GM23338 (cell line): ENCODE data around the gene SMYD3. TPM values are rescaled to one million over a fixed set of nuclear protein-coding genes. Genes with fewer than 3 reads are reported as not detected.

Experiments used
- ATAC-seq: fragments of 200-7000 bp; cut with Tn5 transposase; 3 replicates; pipeline ENCODE4 v1.9.1; 2020
- DNase-seq: peaks from one replicate; pipeline ENCODE4 v3.0.0-alpha.2; 2015; ENCODE audit warnings: low spot score
- H2AFZ ChIP-seq: fragments of 200-600 bp; sonication (generic); 2 replicates; pipeline ENCODE4 v1.8.0; 2016; ENCODE audit warnings: antibody characterized with exemption, mild to moderate bottlenecking, moderate library complexity
- H3F3A ChIP-seq: fragments of 200-600 bp; sonication (generic); replicated peaks from 2 replicates; pipeline ENCODE4 v1.8.0; 2017; ENCODE audit warnings: antibody characterized with exemption, mixed run types, low read depth
- H3K27ac ChIP-seq: fragments of 200-600 bp; sonication (generic); 2 replicates; pipeline ENCODE4 v1.6.1; 2016; ENCODE audit warnings: low read depth
- H3K27me3 ChIP-seq: fragments of 200-600 bp; sonication (generic); 2 replicates; pipeline ENCODE4 v1.8.0; 2016; ENCODE audit warnings: mild to moderate bottlenecking, mixed run types, moderate library complexity; ENCODE audit not compliant: insufficient read depth
- H3K36me3 ChIP-seq: fragments of 200-600 bp; sonication (generic); 2 replicates; pipeline ENCODE4 v1.8.0; 2016; ENCODE audit warnings: mild to moderate bottlenecking; ENCODE audit not compliant: insufficient read depth
- H3K4me1 ChIP-seq: fragments of 200-600 bp; sonication (generic); 2 replicates; pipeline ENCODE4 v1.8.0; 2016; ENCODE audit warnings: mild to moderate bottlenecking, moderate library complexity; ENCODE audit not compliant: insufficient read depth
- H3K4me2 ChIP-seq: fragments of 200-600 bp; sonication (generic); 2 replicates; pipeline ENCODE4 v1.7.1; 2017; ENCODE audit warnings: mixed run types
- H3K4me3 ChIP-seq: fragments of 200-600 bp; sonication (generic); 2 replicates; pipeline ENCODE4 v1.6.1; 2016; ENCODE audit warnings: mixed run types
- H3K79me2 ChIP-seq: fragments of 200-600 bp; sonication (generic); replicated peaks from 2 replicates; pipeline ENCODE4 v1.8.0; 2017; ENCODE audit warnings: mild to moderate bottlenecking; ENCODE audit not compliant: insufficient read depth
- H3K9me2 ChIP-seq: fragments of 200-600 bp; sonication (generic); 2 replicates; pipeline ENCODE4 v1.8.0; 2017; ENCODE audit not compliant: insufficient read depth
- H4K20me1 ChIP-seq: fragments of 200-600 bp; sonication (generic); replicated peaks from 2 replicates; pipeline ENCODE4 v1.8.0; 2017; ENCODE audit warnings: mild to moderate bottlenecking; ENCODE audit not compliant: insufficient read depth
- H3K27ac Mint-ChIP-seq: 2 replicates; pipeline ENCODE4 v1.8.0; 2020; ENCODE audit warnings: inconsistent platforms, mild to moderate bottlenecking, moderate library complexity, mixed read lengths
- H3K27me3 Mint-ChIP-seq: 3 replicates; pipeline ENCODE4 v1.8.0; 2022; ENCODE audit warnings: low read depth, mild to moderate bottlenecking, moderate library complexity, mixed read lengths, inconsistent platforms; ENCODE audit not compliant: insufficient read depth, poor library complexity
- H3K36me3 Mint-ChIP-seq: 3 replicates; pipeline ENCODE4 v1.8.0; 2021; ENCODE audit warnings: low read depth, mild to moderate bottlenecking, inconsistent platforms, moderate library complexity, mixed read lengths
- H3K4me1 Mint-ChIP-seq: 3 replicates; pipeline ENCODE4 v1.8.0; 2020; ENCODE audit warnings: mild to moderate bottlenecking, inconsistent platforms, mixed read lengths
- H3K4me3 Mint-ChIP-seq: 3 replicates; pipeline ENCODE4 v1.8.0; 2021; ENCODE audit warnings: moderate library complexity, mild to moderate bottlenecking, inconsistent platforms, mixed read lengths
- H3K9me3 Mint-ChIP-seq: 3 replicates; pipeline ENCODE4 v1.8.0; 2020; ENCODE audit warnings: moderate library complexity, mild to moderate bottlenecking, inconsistent platforms, mixed read lengths
- CTCF ChIP-seq, 2 experiments: fragments of 200-600 bp in 1 of 2; sonication (generic) in 1 of 2; conservative IDR thresholded peaks; 2 replicates each; pipeline versions ENCODE4 v1.5.1 to v1.6.1; 2016 to 2017; ENCODE audit warnings: antibody characterized with exemption in 2 of 2, low read depth in 2 of 2, mild to moderate bottlenecking in 2 of 2, moderate library complexity in 1 of 2
- EZH2 ChIP-seq: fragments of 200-600 bp; sonication (generic); IDR thresholded peaks from one replicate; pipeline ENCODE4 v1.8.0; 2017; ENCODE audit warnings: antibody characterized with exemption, mild to moderate bottlenecking, low read depth; ENCODE audit not compliant: unreplicated experiment
- EZH2phosphoT487 ChIP-seq: fragments of 200-600 bp; sonication (generic); IDR thresholded peaks from one replicate; pipeline ENCODE4 v1.8.1; 2018; ENCODE audit warnings: antibody characterized with exemption; ENCODE audit not compliant: unreplicated experiment
- JUNB ChIP-seq: IDR thresholded peaks from one replicate; pipeline ENCODE4 v1.6.1; 2016; ENCODE audit warnings: antibody characterized with exemption; ENCODE audit not compliant: unreplicated experiment
- NANOG ChIP-seq: IDR thresholded peaks from 2 replicates; pipeline ENCODE4 v1.6.1; 2016; ENCODE audit warnings: antibody characterized with exemption, borderline replicate concordance
- STAT1 ChIP-seq: IDR thresholded peaks from one replicate; pipeline ENCODE4 v1.6.1; 2016; ENCODE audit warnings: antibody characterized with exemption; ENCODE audit not compliant: unreplicated experiment
- ZNF331 ChIP-seq: fragments of 250-450 bp; sonication (Bioruptor Pico); IDR thresholded peaks from 2 replicates; pipeline ENCODE4 v1.5.0; 2020; ENCODE audit warnings: low read depth, mild to moderate bottlenecking, moderate library complexity
- polyA plus RNA-seq: library from polyadenylated mRNA; unstranded; fragments of >200 nt; fragmentation: Nextera tagmentation; extraction: Ambion mirVana; gene quantifications from 2 replicates; pipeline ENCODE4 v1.2.1, GENCODE V29; 2016
- total RNA-seq: library from RNA; depleted of rRNA; stranded (reverse); fragments of >200 nt; shearing (Covaris generic); gene quantifications from 2 replicates; pipeline ENCODE4 v1.2.3, GENCODE V29; 2014
- TF ChIP-seq, protein P1 (sequence below): fragments of 250-450 bp; sonication (Bioruptor Pico); IDR thresholded peaks from 2 replicates; pipeline ENCODE4 v1.5.0; 2020; ENCODE audit warnings: mild to moderate bottlenecking, moderate library complexity
- TF ChIP-seq, protein P2 (sequence below): IDR thresholded peaks from one replicate; pipeline ENCODE4 v1.6.1; 2018; ENCODE audit warnings: antibody characterized with exemption; ENCODE audit not compliant: unreplicated experiment

Gene SMYD3
- total and polyA plus RNA-seq, 2 experiments from 2014 or later: 31.8 to 34.4 TPM

DNA sequence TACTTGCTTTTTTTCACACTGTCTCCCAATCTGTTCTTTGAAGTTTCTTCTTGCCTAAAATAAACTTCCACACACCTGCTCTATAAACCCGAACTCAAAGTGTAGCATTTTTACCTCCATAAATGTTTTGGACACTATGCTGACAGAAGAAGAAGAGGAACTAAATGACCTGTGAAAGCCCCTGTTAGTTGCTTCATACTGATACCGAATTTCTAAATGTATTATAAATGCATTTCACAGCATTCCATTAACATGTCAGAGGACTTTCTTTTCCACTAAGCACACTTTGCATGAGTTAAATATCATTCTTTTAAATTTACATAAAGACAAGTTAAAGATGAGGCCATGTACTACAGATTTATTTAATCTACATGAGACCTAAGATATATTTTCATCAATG lies 281.0 kb downstream of the SMYD3 start:
- no peaks in the 10 kb centered on the region for H3K79me2 ChIP-seq
- peaks cover under 1% of the 10 kb centered on the region; the same call in 1 of the 2 replicates for H3K36me3 ChIP-seq
- H3K4me1 ChIP-seq: 0 out of 2 replicates have a peak, but pooled peaks cover 3% of the 10 kb centered on the region
- no peaks in the 10 kb centered on the region for H3K27me3 Mint-ChIP-seq
- ATAC-seq (no peak), DNase-seq (no peak)
- H3K4me3 Mint-ChIP-seq: no peak overlapping the region
- H3K27ac ChIP-seq: no peak overlapping the region
- no peak overlapping the region for H3K4me2 ChIP-seq
- peaks cover 9% of the 10 kb centered on the region for H3K9me3 Mint-ChIP-seq
- H3K4me3 ChIP-seq: no peak overlapping the region
- H2AFZ ChIP-seq: no peak overlapping the region
- H3K27ac Mint-ChIP-seq: no peak overlapping the region
- TF ChIP-seq STAT1: no peak
- H3F3A ChIP-seq: no peaks in the 10 kb centered on the region
- no peaks in the 10 kb centered on the region for H3K27me3 ChIP-seq
- 0 out of 3 replicates have a peak, but pooled peaks cover 2% of the 10 kb centered on the region for H3K4me1 Mint-ChIP-seq
- peaks cover 7% of the 10 kb centered on the region; the same call in 2 of the 3 replicates for H3K36me3 Mint-ChIP-seq
- no peaks in the 10 kb centered on the region for H4K20me1 ChIP-seq
- no peaks in the 10 kb centered on the region for H3K9me2 ChIP-seq

- no peaks in the 10 kb centered on the region for H3K9me2 ChIP-seq
- H3K36me3 ChIP-seq: peaks cover 6% of the 10 kb centered on the region; the same call in 1 of the 2 replicates
- ATAC-seq: no peak
- peaks cover 20% of the 10 kb centered on the region for H3K36me3 Mint-ChIP-seq
- H3K27me3 Mint-ChIP-seq: peaks cover 2% of the 10 kb centered on the region
- no peak for DNase-seq
- H4K20me1 ChIP-seq: no peaks in the 10 kb centered on the region
- no peak overlapping the region for H3K4me3 Mint-ChIP-seq
- no peak overlapping the region for H2AFZ ChIP-seq
- no peak overlapping the region for H3K27ac Mint-ChIP-seq
- H3K4me3 ChIP-seq: no peak overlapping the region
- H3K27ac ChIP-seq: no peak overlapping the region
- peaks cover 23% of the 10 kb centered on the region for H3K9me3 Mint-ChIP-seq
- no peak overlapping the region for H3K4me2 ChIP-seq
- H3K79me2 ChIP-seq: no peaks in the 10 kb centered on the region
- no peaks in the 10 kb centered on the region for H3F3A ChIP-seq
- no peaks in the 10 kb centered on the region for H3K27me3 ChIP-seq
- H3K4me1 Mint-ChIP-seq: peaks cover 10% of the 10 kb centered on the region; the same call in 2 of the 3 replicates
- 0 out of 2 replicates have a peak, but pooled peaks cover 3% of the 10 kb centered on the region for H3K4me1 ChIP-seq
- TF ChIP-seq NANOG: no peak
- TF ChIP-seq EZH2phosphoT487: no peak
- TF ChIP-seq EZH2: no peak
- TF ChIP-seq ZNF331: no peak
- TF ChIP-seq, protein P1, sequence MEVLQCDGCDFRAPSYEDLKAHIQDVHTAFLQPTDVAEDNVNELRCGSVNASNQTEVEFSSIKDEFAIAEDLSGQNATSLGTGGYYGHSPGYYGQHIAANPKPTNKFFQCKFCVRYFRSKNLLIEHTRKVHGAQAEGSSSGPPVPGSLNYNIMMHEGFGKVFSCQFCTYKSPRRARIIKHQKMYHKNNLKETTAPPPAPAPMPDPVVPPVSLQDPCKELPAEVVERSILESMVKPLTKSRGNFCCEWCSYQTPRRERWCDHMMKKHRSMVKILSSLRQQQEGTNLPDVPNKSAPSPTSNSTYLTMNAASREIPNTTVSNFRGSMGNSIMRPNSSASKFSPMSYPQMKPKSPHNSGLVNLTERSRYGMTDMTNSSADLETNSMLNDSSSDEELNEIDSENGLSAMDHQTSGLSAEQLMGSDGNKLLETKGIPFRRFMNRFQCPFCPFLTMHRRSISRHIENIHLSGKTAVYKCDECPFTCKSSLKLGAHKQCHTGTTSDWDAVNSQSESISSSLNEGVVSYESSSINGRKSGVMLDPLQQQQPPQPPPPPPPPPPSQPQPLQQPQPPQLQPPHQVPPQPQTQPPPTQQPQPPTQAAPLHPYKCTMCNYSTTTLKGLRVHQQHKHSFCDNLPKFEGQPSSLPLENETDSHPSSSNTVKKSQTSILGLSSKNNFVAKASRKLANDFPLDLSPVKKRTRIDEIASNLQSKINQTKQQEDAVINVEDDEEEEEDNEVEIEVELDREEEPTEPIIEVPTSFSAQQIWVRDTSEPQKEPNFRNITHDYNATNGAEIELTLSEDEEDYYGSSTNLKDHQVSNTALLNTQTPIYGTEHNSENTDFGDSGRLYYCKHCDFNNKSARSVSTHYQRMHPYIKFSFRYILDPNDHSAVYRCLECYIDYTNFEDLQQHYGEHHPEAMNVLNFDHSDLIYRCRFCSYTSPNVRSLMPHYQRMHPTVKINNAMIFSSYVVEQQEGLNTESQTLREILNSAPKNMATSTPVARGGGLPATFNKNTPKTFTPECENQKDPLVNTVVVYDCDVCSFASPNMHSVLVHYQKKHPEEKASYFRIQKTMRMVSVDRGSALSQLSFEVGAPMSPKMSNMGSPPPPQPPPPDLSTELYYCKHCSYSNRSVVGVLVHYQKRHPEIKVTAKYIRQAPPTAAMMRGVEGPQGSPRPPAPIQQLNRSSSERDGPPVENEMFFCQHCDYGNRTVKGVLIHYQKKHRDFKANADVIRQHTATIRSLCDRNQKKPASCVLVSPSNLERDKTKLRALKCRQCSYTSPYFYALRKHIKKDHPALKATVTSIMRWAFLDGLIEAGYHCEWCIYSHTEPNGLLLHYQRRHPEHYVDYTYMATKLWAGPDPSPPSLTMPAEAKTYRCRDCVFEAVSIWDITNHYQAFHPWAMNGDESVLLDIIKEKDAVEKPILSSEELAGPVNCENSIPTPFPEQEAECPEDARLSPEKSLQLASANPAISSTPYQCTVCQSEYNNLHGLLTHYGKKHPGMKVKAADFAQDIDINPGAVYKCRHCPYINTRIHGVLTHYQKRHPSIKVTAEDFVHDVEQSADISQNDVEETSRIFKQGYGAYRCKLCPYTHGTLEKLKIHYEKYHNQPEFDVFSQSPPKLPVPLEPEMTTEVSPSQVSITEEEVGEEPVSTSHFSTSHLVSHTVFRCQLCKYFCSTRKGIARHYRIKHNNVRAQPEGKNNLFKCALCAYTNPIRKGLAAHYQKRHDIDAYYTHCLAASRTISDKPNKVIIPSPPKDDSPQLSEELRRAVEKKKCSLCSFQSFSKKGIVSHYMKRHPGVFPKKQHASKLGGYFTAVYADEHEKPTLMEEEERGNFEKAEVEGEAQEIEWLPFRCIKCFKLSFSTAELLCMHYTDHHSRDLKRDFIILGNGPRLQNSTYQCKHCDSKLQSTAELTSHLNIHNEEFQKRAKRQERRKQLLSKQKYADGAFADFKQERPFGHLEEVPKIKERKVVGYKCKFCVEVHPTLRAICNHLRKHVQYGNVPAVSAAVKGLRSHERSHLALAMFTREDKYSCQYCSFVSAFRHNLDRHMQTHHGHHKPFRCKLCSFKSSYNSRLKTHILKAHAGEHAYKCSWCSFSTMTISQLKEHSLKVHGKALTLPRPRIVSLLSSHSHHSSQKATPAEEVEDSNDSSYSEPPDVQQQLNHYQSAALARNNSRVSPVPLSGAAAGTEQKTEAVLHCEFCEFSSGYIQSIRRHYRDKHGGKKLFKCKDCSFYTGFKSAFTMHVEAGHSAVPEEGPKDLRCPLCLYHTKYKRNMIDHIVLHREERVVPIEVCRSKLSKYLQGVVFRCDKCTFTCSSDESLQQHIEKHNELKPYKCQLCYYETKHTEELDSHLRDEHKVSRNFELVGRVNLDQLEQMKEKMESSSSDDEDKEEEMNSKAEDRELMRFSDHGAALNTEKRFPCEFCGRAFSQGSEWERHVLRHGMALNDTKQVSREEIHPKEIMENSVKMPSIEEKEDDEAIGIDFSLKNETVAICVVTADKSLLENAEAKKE (CRISPR knock-in tag): no peak
- TF ChIP-seq, protein P2, sequence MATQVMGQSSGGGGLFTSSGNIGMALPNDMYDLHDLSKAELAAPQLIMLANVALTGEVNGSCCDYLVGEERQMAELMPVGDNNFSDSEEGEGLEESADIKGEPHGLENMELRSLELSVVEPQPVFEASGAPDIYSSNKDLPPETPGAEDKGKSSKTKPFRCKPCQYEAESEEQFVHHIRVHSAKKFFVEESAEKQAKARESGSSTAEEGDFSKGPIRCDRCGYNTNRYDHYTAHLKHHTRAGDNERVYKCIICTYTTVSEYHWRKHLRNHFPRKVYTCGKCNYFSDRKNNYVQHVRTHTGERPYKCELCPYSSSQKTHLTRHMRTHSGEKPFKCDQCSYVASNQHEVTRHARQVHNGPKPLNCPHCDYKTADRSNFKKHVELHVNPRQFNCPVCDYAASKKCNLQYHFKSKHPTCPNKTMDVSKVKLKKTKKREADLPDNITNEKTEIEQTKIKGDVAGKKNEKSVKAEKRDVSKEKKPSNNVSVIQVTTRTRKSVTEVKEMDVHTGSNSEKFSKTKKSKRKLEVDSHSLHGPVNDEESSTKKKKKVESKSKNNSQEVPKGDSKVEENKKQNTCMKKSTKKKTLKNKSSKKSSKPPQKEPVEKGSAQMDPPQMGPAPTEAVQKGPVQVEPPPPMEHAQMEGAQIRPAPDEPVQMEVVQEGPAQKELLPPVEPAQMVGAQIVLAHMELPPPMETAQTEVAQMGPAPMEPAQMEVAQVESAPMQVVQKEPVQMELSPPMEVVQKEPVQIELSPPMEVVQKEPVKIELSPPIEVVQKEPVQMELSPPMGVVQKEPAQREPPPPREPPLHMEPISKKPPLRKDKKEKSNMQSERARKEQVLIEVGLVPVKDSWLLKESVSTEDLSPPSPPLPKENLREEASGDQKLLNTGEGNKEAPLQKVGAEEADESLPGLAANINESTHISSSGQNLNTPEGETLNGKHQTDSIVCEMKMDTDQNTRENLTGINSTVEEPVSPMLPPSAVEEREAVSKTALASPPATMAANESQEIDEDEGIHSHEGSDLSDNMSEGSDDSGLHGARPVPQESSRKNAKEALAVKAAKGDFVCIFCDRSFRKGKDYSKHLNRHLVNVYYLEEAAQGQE: no peak
- TF ChIP-seq CTCF (conservative IDR thresholded peaks at IDR 0.05; ENCODE audit: low read depth in 2 of 2): no peak
- TF ChIP-seq JUNB: no peak
Observed at GRCh38 chr1:246221485-246222255, 285.4 kb downstream of the SMYD3 start.
